Activated naive CD4-positive, alpha-beta T cell treated with anti-CD3 and anti-CD28 coated beads, Interleukin-2, amount 50 U/mL, for 72 hours (primary cell): ENCODE results near the gene NOBOX. TPM values are rescaled to one million over a fixed set of nuclear protein-coding genes. Genes with fewer than 3 reads are reported as not detected.
A peak's percentile ranks its signal among the peaks of the same experiment; 100 is the strongest.
"Not testable (repeated sequence)": the region's sequence is repeated elsewhere in the genome, so short reads cannot be mapped to it uniquely, and the experiment has no call there.

Experiments used
- ATAC-seq, 2 donors: fragments of 150-1000 bp; cut with Tn5 transposase; 2 replicates each; pipeline ENCODE4 v1.10.0; 2021; ENCODE audit warnings: mild to moderate bottlenecking in 2 of 2, moderate library complexity in 2 of 2
- DNase-seq, 2 donors: peaks; one replicate each; pipeline ENCODE4 v3.0.0; 2021 to 2022; ENCODE audit warnings: low spot score in 2 of 2
- H3K27ac Mint-ChIP-seq, 2 donors: one replicate each; pipeline ENCODE4 v1.8.0; 2022; ENCODE audit warnings: mild to moderate bottlenecking in 2 of 2, mixed read lengths in 2 of 2
- H3K36me3 Mint-ChIP-seq, 2 donors: one replicate each; pipeline ENCODE4 v1.8.0; 2022; ENCODE audit warnings: mixed read lengths in 2 of 2
- H3K9me3 Mint-ChIP-seq, 2 donors: one replicate each; pipeline ENCODE4 v1.8.0; 2022; ENCODE audit warnings: mixed read lengths in 2 of 2
- total RNA-seq, 2 donors: library from RNA; stranded (reverse); gene quantifications; one replicate each; pipeline ENCODE4 v1.2.3, GENCODE V29; 2022

The NOBOX gene
- total RNA-seq, 2 donors from 2014 or later: not detected

GRCh38 chr7:144403102-144403501, 391 bp downstream of the NOBOX start:
- Mint-ChIP-seq H3K27ac (peak overlapping the region in 1 of 2 donors; percentile 58), H3K9me3 (no peaks in the 10 kb centered on the region), H3K36me3 (no peaks in the 10 kb centered on the region)
- ATAC-seq (no peak), DNase-seq (no peak)

DNA sequence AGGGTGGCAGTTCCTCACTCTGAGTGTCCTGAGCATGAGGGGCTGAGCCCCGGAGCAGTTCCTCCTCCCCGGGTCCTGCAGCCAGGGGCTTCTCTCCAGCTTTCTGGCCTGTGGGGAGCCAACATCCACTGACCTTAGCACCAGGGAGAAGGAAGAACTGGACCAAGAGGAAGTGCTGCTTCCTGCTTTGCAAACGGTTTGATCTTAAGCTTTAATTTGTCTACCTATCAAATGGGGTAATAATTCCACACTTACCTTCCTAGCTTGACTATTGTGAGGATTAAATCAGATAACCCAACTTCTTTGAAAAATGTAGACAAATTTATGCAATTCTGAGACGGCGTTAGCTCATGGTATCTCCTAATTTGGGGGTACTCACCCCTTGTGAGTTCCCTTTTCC, 2.0 kb downstream of the NOBOX start:
- ATAC-seq (no peak), DNase-seq (no peak)
- no peak overlapping the region for H3K27ac Mint-ChIP-seq
- no peaks in the 10 kb centered on the region for H3K36me3 Mint-ChIP-seq
- H3K9me3 Mint-ChIP-seq: no peaks in the 10 kb centered on the region

- ATAC-seq (no peak), DNase-seq (no peak)
- Mint-ChIP-seq H3K9me3 (no peaks in the 10 kb centered on the region), H3K36me3 (no peaks in the 10 kb centered on the region), H3K27ac (no peak overlapping the region)
These were observed 3.5 kb downstream of the NOBOX start for GRCh38 chr7:144399946-144400345.

DNA sequence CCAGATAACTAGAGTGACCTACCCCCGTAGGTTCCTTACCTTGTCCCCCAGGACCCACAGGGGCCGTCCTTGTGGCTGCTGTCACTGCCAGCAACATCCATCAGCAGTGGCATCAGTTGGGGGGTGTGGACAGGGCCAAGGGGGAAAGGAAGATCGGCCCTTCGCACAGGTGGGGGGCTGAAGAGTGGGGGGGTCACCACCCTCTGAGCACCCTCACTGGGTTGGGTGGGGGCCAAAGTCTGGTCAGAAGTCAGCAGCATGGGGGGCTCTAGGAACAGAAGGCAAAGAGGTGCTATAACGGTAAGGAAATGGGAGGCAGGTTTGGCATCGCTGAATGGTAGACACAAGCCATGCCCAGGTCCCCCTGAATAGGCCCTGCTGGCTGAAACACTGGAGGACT, 4.6 kb downstream of the NOBOX start:
- H3K9me3 Mint-ChIP-seq: no peaks in the 10 kb centered on the region
- ATAC-seq: no peak
- no peaks in the 10 kb centered on the region for H3K36me3 Mint-ChIP-seq
- no peak for DNase-seq
- H3K27ac Mint-ChIP-seq: no peak overlapping the region

DNA sequence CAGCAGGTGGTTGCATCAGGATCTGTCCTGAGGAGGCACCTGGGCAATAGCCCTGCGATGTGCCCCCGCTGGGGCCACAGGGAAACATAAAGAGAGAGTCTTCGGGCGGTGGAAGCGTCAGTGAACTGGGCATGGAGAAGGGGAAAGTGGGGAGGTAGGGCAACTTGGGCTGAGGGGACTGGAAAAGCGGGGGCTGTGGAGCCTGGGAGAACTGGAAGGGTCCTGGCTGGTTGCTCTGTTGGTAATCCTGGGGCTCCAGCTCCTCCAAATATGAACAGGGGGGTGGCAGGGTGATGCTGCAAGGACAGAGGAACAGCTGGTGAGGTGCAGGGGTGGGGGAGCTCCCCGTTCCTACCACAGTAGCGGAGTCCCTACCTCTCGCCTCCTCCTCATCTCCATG, 5.2 kb downstream of the NOBOX start:
- Mint-ChIP-seq H3K27ac (no peak overlapping the region), H3K9me3 (no peaks in the 10 kb centered on the region), H3K36me3 (no peaks in the 10 kb centered on the region)
- no peak for DNase-seq
- no peak for ATAC-seq

DNA sequence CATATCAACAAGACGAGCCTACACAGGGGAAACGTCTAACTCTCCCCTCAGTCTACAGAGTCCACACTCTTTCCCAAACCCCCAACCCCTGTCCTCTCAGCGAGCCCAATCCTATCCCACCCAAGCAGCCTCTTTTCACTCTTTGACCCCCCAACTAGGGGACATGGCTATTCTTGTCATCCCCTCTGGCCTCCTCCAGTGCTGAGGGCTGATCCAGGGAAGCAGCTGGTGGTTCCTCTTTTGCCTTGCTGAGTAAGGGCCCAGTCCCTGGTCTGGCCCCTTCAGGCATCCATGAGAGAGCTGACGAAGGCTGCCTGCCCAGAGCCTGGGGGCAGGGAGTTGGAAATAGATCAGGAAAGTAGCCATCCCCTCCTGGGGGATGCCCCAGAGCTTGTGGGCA, 6.4 kb downstream of the NOBOX start:
- ATAC-seq (no peak), DNase-seq (no peak)
- H3K27ac Mint-ChIP-seq: peak overlapping the region in 1 of 2 donors; percentile 39
- H3K36me3 Mint-ChIP-seq: no peaks in the 10 kb centered on the region
- H3K9me3 Mint-ChIP-seq: no peaks in the 10 kb centered on the region

- DNase-seq (no peak), ATAC-seq (peak; percentile 69 to 82)
- H3K27ac Mint-ChIP-seq: no peak overlapping the region
- no peaks in the 10 kb centered on the region for H3K36me3 Mint-ChIP-seq
- no peaks in the 10 kb centered on the region for H3K9me3 Mint-ChIP-seq
These were observed 11.7 kb downstream of the NOBOX start for GRCh38 chr7:144391823-144392255.

- Mint-ChIP-seq H3K36me3 (no peaks in the 10 kb centered on the region), H3K27ac (no peak overlapping the region), H3K9me3 (no peaks in the 10 kb centered on the region)
- DNase-seq (no peak), ATAC-seq (no peak)
These were observed 12.5 kb downstream of the NOBOX start for GRCh38 chr7:144391014-144391413.

DNA sequence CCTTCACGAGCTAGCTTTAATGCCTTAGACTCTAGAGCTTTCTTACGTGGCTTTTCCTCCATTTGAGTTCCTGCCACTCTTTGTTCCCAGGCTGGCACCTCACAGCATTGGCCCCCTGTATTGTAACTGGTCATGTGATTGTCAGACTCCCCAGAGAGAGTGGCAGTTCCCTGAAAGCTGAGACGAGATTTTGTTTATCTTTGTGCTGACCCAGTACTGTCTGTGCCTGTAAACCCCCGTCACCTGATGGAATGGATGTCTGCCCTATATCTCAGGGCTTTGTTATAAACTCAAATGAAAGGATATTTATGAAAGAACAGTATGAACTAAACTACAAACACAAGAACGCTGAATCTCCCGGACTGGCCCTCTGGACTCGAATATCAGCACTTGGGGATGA, 13.0 kb downstream of the NOBOX start:
- DNase-seq: no peak
- no peak for ATAC-seq
- H3K27ac Mint-ChIP-seq: no peak overlapping the region

GRCh38 chr7:144388950-144389349, 14.5 kb downstream of the NOBOX start:
- no peak for ATAC-seq
- H3K36me3 Mint-ChIP-seq: no peaks in the 10 kb centered on the region
- no peak overlapping the region for H3K27ac Mint-ChIP-seq
- no peak for DNase-seq
- H3K9me3 Mint-ChIP-seq: no peaks in the 10 kb centered on the region

More for the DNA sequence above, 13.0 kb downstream of the NOBOX start:
- Mint-ChIP-seq H3K36me3 (no peaks in the 10 kb centered on the region), H3K9me3 (no peaks in the 10 kb centered on the region)

GRCh38 chr7:144386741-144387140, 16.8 kb downstream of the NOBOX start:
- no peaks in the 10 kb centered on the region for H3K9me3 Mint-ChIP-seq
- no peak overlapping the region for H3K27ac Mint-ChIP-seq
- ATAC-seq (no peak), DNase-seq (no peak)
- H3K36me3 Mint-ChIP-seq: no peaks in the 10 kb centered on the region

- no peaks in the 10 kb centered on the region for H3K9me3 Mint-ChIP-seq
- peak; percentile 48 to 88 for ATAC-seq
- H3K27ac Mint-ChIP-seq: peak overlapping the region; percentile 2 to 58
- DNase-seq: peak; percentile 11 to 33
- H3K36me3 Mint-ChIP-seq: no peaks in the 10 kb centered on the region
These were observed 18.8 kb downstream of the NOBOX start for GRCh38 chr7:144384555-144385245.

- H3K27ac Mint-ChIP-seq: peak overlapping the region; percentile 2 to 58
- ATAC-seq (peak in 1 of 2 donors; percentile 66), DNase-seq (no peak)
- H3K9me3 Mint-ChIP-seq: no peaks in the 10 kb centered on the region
- no peaks in the 10 kb centered on the region for H3K36me3 Mint-ChIP-seq
These were observed 19.4 kb downstream of the NOBOX start for GRCh38 chr7:144384071-144384470.

DNA sequence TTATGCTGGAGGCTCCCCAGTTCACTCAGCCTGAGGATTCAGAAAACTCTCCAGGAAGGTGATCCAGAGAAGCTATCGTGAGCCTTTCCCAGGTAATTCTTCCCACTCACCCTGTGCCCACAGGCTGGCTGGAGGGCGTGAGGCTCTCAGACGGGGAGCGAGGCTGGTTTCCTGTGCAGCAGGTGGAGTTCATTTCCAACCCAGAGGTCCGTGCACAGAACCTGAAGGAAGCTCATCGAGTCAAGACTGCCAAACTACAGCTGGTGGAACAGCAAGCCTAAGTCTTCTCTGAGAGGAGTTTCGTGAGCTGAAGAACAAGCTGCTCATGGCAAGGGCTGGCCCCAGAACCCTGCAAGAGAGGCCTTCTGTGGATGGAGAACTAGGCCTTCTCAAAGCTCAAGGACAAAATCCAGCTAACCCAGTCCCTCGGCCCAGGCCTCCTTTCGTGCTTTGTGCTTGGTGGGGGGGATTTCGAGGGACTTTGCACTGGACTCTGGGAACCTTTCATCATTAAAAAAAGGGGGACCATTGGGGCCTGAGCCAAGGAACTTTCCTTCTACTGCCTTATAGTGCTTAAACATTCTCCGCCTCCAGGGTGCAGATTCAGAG, 23.6 kb downstream of the NOBOX start:
- ATAC-seq (no peak), DNase-seq (peak in 1 of 2 donors; percentile 41)
- Mint-ChIP-seq H3K27ac (no peak overlapping the region), H3K9me3 (peaks cover 0 to 3% of the 10 kb centered on the region in 2 donors), H3K36me3 (peaks cover 12 to 16% of the 10 kb centered on the region in 2 donors)

DNA sequence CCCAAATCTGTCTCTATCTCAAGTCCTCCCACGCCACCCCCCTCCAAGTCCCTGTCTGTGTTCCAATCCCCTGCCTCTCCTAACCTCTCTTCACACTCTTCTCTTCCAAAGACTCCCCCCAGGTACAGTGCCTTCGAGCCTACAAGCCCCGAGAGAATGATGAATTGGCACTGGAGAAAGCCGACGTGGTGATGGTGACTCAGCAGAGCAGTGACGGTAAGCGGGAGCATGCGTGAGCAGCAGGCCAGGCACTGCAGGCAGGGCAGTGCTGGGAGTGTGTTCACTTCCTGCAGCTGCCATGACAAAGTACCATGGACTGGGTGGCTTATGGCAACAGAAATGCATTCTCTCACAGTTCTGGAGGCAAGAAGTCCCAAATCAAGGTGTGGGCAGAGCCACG, 24.8 kb downstream of the NOBOX start:
- DNase-seq: peak in 1 of 2 donors; percentile 20
- H3K9me3 Mint-ChIP-seq: peaks cover 0 to 3% of the 10 kb centered on the region in 2 donors
- no peak overlapping the region for H3K27ac Mint-ChIP-seq
- ATAC-seq: no peak
- H3K36me3 Mint-ChIP-seq: peaks cover 12 to 16% of the 10 kb centered on the region in 2 donors

DNA sequence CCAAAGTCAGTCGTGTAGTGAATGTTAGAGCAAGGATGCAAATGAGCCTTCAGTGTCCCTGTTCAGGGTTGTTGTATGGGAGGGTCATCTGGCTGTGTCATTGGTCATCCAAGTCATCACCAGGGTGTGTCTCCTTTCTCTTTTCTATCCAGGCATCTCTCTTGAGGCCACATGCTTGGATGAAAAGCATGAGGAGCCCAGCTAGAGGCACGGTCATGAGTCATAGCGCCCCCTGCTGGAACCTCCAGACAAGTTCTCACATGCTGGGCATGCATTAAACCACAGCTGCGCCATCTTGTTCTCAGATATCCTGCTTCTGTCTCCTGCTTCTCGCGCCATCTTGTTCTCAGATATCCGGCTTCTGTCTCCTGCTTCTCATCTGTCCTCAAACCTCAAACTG, 34.3 kb downstream of the NOBOX start:
- ATAC-seq: peak in 1 of 2 donors; percentile 38
- not testable (repeated sequence) for H3K27ac Mint-ChIP-seq, H3K9me3 Mint-ChIP-seq, DNase-seq, H3K36me3 Mint-ChIP-seq

- not testable (repeated sequence) for H3K36me3 Mint-ChIP-seq, H3K9me3 Mint-ChIP-seq, H3K27ac Mint-ChIP-seq, ATAC-seq, DNase-seq
These were observed 36.2 kb downstream of the NOBOX start for GRCh38 chr7:144367250-144367649.

GRCh38 chr7:144365523-144365922, 38.0 kb downstream of the NOBOX start:
- DNase-seq, H3K36me3 Mint-ChIP-seq, H3K27ac Mint-ChIP-seq, ATAC-seq, H3K9me3 Mint-ChIP-seq: not testable (repeated sequence)
